ENCODE data around the gene PLEKHO2.
A peak's percentile ranks its signal among the peaks of the same experiment; 100 is the strongest.

PLEKHO2 gene

GRCh38 chr15:64833690-64834089, 8.0 kb upstream of the PLEKHO2 start:
- no peaks in the 10 kb centered on the region for H3K36me3 ChIP-seq (ENCODE audit: insufficient read depth, low read depth, low read length)
- H3K9ac ChIP-seq (ENCODE audit: low read depth, low read length): no peak overlapping the region
- no peak overlapping the region for H3K27ac ChIP-seq (ENCODE audit: low read length)
- H3K9me3 ChIP-seq (ENCODE audit: insufficient read depth, low read depth, low read length): no peaks in the 10 kb centered on the region
- peaks cover 4% of the 10 kb centered on the region; the same call in 1 of the 2 replicates for H3K4me1 ChIP-seq (ENCODE audit: insufficient read depth, low read length)
- no peak overlapping the region for H3K4me3 ChIP-seq (ENCODE audit: low read length)
- H3K27me3 ChIP-seq (ENCODE audit: insufficient read depth, low read length): no peaks in the 10 kb centered on the region

GRCh38 chr15:64836023-64836536, 5.6 kb upstream of the PLEKHO2 start:
- H3K4me3 ChIP-seq (ENCODE audit: low read length): peak overlapping the region; percentile 28; the same call in 1 of the 2 replicates

DNA sequence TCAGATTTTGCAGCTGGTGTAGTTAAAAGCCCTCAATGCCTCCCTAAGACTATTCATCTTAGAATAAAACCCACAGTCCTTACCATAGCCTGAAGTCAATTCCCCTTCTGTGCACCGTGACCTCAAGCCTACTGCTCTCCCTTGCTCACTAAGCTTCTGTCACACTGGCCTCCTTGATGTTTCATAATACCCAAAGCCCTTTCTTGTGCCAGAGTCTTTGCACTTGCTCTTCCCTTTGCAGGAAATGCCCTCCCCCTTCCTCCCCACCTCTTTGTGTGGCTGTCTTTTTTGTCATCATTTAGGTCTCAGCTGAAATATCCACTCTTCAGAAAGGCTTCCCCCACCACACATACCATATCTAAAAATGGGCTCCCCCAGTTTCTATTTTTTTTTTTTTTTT, 4.2 kb upstream of the PLEKHO2 start:
- H3K27me3 ChIP-seq (ENCODE audit: insufficient read depth, low read length): no peaks in the 10 kb centered on the region
- H3K9me3 ChIP-seq (ENCODE audit: insufficient read depth, low read depth, low read length): no peaks in the 10 kb centered on the region
- H3K9ac ChIP-seq (ENCODE audit: low read depth, low read length): no peak overlapping the region
- H3K4me1 ChIP-seq (ENCODE audit: insufficient read depth, low read length): peaks cover 11% of the 10 kb centered on the region; the same call in 1 of the 2 replicates
- H3K36me3 ChIP-seq (ENCODE audit: insufficient read depth, low read depth, low read length): no peaks in the 10 kb centered on the region
- H3K4me3 ChIP-seq (ENCODE audit: low read length): no peak overlapping the region
- H3K27ac ChIP-seq (ENCODE audit: low read length): no peak overlapping the region

More at GRCh38 chr15:64836023-64836536, 5.6 kb upstream of the PLEKHO2 start:
- H3K27ac ChIP-seq (ENCODE audit: low read length): no peak overlapping the region
- H3K36me3 ChIP-seq (ENCODE audit: insufficient read depth, low read depth, low read length): no peaks in the 10 kb centered on the region
- H3K9ac ChIP-seq (ENCODE audit: low read depth, low read length): no peak overlapping the region; the same call in 1 of the 2 replicates
- H3K27me3 ChIP-seq (ENCODE audit: insufficient read depth, low read length): no peaks in the 10 kb centered on the region
- H3K4me1 ChIP-seq (ENCODE audit: insufficient read depth, low read length): peaks cover 10% of the 10 kb centered on the region; the same call in 1 of the 2 replicates
- H3K9me3 ChIP-seq (ENCODE audit: insufficient read depth, low read depth, low read length): no peaks in the 10 kb centered on the region

DNA sequence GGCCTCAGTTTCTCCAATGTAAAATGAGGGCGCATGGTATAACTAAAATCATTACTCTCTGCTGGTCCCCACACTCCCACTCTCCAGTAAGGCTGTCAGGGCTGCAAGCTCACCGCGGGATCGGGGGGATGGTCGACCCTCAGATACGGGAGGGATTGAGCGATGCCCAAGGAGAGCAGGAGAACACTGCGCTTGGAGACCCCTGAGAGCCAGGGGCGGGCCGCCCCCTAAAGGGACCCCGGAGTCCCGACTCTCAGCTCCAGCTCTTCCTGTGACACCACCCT, 713 bp upstream of the PLEKHO2 start:
- peaks cover 22% of the 10 kb centered on the region; the same call in 1 of the 2 replicates for H3K4me1 ChIP-seq (ENCODE audit: insufficient read depth, low read length)
- peak overlapping the region; percentile 62 for H3K27ac ChIP-seq (ENCODE audit: low read length)

DNA sequence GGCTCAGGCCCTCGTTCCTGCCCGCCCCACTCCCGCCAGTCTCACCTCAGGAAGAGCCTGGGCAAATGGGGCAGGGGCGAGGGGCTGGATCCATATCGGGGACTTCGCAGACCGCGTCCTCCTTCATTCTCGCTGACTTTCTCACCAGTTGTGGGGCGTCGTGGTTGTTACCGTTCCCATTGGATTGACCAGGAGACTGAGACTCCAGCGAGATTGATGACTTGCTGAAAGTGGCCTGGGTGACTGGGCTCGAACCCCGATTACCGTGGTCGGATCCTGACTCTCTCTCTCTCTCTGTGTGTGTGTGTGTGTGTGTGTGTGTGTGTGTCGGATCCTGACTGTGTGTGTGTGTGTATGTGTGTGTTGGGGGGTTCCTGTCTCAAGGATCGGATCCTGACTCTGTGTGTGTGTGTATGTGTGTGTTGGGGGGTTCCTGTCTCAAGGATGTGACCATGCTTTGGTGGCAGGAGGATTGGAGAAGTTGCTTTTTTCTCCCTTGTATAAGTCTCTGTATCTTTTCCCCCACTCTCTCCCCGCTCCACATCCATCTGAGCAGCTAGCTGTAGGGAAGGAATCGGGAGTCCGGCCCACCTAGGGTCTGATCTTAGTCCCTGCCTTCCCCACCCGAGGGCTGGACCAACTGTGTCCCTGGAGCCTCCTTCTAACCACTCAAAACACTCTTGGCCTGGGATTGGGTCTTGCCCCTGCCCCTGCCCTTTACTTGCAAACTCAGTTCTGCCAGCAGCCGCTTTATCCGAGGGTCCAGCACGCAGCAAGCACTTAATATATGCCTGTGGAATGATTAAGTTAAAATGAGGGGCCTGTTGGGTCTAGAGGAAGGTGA, 603 bp downstream of the PLEKHO2 start:
- H3K27me3 ChIP-seq (ENCODE audit: insufficient read depth, low read length): no peaks in the 10 kb centered on the region
- peak overlapping the region; percentile 93; the same call in 1 of the 2 replicates for H3K9ac ChIP-seq (ENCODE audit: low read depth, low read length)
- peak overlapping the region; percentile 97 for H3K4me3 ChIP-seq (ENCODE audit: low read length)
- no peaks in the 10 kb centered on the region for H3K36me3 ChIP-seq (ENCODE audit: insufficient read depth, low read depth, low read length)
- peaks cover 23% of the 10 kb centered on the region; the same call in 1 of the 2 replicates for H3K4me1 ChIP-seq (ENCODE audit: insufficient read depth, low read length)
- H3K27ac ChIP-seq (ENCODE audit: low read length): no peak overlapping the region
- no peaks in the 10 kb centered on the region for H3K9me3 ChIP-seq (ENCODE audit: insufficient read depth, low read depth, low read length)

More for the DNA sequence above, 713 bp upstream of the PLEKHO2 start:
- Histone ChIP-seq H3K4me3 (ENCODE audit: low read length) (peak overlapping the region; percentile 83), H3K9me3 (ENCODE audit: insufficient read depth, low read depth, low read length) (no peaks in the 10 kb centered on the region), H3K9ac (ENCODE audit: low read depth, low read length) (peak overlapping the region; percentile 82; the same call in 1 of the 2 replicates), H3K27me3 (ENCODE audit: insufficient read depth, low read length) (no peaks in the 10 kb centered on the region), H3K36me3 (ENCODE audit: insufficient read depth, low read depth, low read length) (no peaks in the 10 kb centered on the region)

DNA sequence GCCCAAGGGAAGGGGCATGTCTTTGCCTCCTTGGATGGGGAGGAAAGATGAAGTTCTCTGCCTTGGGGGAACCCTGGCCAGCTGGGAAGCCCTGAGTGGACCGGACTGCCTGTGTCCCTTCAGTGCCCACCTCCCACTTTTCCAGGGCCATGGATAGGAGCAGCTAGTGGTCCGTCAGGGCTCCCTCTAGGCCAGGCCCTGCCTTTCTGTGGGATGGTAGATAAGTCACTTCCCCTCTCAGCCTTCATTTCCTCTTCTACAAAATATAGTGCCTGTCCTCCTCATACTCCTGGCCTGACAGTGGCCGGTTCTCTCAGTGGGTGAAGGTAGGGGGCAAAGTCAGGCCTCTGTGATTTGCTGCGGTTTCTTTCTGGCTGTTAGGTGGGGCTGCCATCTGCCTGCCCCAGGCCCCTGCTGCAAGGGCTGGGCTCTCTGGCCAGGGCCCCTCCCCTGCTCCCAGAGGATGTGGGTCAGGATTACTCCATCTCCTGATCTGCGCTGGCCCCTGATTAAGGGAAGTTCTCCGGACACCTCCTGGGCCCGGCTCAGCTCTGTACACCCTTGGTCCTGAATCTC, 1.4 kb downstream of the PLEKHO2 start:
- H3K9me3 ChIP-seq (ENCODE audit: insufficient read depth, low read depth, low read length): no peaks in the 10 kb centered on the region
- no peaks in the 10 kb centered on the region; the same call in 1 of the 2 replicates for H3K36me3 ChIP-seq (ENCODE audit: insufficient read depth, low read depth, low read length)
- H3K4me1 ChIP-seq (ENCODE audit: insufficient read depth, low read length): peaks cover 23% of the 10 kb centered on the region; the same call in 1 of the 2 replicates
- peak overlapping the region; percentile 93; the same call in 1 of the 2 replicates for H3K9ac ChIP-seq (ENCODE audit: low read depth, low read length)
- H3K27ac ChIP-seq (ENCODE audit: low read length): no peak overlapping the region
- no peaks in the 10 kb centered on the region for H3K27me3 ChIP-seq (ENCODE audit: insufficient read depth, low read length)
- peak overlapping the region; percentile 97 for H3K4me3 ChIP-seq (ENCODE audit: low read length)

- no peak overlapping the region for H3K27ac ChIP-seq (ENCODE audit: low read length)
- H3K4me3 ChIP-seq (ENCODE audit: low read length): no peak overlapping the region
- no peak overlapping the region for H3K9ac ChIP-seq (ENCODE audit: low read depth, low read length)
- no peaks in the 10 kb centered on the region for H3K27me3 ChIP-seq (ENCODE audit: insufficient read depth, low read length)
- H3K4me1 ChIP-seq (ENCODE audit: insufficient read depth, low read length): peaks cover 23% of the 10 kb centered on the region; the same call in 1 of the 2 replicates
- H3K36me3 ChIP-seq (ENCODE audit: insufficient read depth, low read depth, low read length): peaks cover 8% of the 10 kb centered on the region
- no peaks in the 10 kb centered on the region for H3K9me3 ChIP-seq (ENCODE audit: insufficient read depth, low read depth, low read length)
Measured at GRCh38 chr15:64843991-64844390, 2.3 kb downstream of the PLEKHO2 start.

DNA sequence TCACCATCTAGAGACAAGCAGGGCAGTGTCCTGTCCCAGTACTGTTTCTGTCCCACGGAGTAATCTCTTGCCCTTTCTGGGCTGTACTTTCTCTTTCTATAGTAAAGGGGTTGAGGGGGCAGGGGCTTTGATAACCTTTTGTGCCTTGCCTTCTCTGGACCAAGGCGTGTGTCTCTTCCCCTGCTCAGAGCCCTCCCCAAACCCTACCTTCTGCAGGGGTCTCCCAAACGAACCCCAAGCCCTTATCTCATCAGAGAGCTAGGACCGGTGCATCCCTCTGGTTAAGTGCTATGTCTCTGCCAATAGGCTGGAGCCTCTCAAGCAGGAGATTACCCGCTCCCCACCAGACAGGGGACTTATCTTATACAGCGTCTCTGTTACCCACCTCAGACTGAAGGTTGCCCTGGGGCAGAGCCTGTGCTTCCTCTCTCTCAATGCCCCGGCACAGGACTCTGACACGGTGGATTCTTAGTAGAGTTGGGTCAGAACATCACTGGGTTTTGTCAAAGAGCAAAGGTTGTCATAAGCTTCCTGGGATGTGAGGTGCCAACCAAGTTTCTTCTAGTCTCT, 2.9 kb downstream of the PLEKHO2 start:
- no peak overlapping the region for H3K27ac ChIP-seq (ENCODE audit: low read length)
- H3K9me3 ChIP-seq (ENCODE audit: insufficient read depth, low read depth, low read length): no peaks in the 10 kb centered on the region
- H3K9ac ChIP-seq (ENCODE audit: low read depth, low read length): 0 out of 2 replicates have a peak overlapping the region, but pooled peaks have one; percentile 25
- H3K4me3 ChIP-seq (ENCODE audit: low read length): no peak overlapping the region
- no peaks in the 10 kb centered on the region for H3K27me3 ChIP-seq (ENCODE audit: insufficient read depth, low read length)
- peaks cover 23% of the 10 kb centered on the region; the same call in 1 of the 2 replicates for H3K4me1 ChIP-seq (ENCODE audit: insufficient read depth, low read length)
- H3K36me3 ChIP-seq (ENCODE audit: insufficient read depth, low read depth, low read length): peaks cover 13% of the 10 kb centered on the region

DNA sequence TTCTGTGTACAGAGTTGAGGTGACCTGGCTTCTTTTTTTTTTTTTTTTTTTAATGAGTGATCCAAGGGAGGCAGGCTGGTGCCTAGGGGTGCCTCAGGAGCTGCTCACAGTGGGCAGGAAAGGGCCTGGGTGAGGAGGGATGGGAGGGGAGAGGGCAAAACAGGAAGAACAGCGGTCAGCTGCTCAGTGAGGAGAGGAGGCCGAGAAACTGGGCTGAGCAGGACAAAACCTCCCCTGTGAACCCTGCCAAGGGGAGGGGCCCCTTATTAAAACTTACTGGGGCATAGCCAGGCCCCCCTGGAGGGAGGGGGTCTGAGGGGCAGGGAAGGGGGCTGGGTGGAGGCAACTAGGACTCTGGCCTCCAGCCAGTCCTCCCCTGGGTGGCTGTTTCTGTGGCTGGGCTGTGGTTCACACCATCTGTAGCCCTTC, 3.5 kb downstream of the PLEKHO2 start:
- Histone ChIP-seq H3K27me3 (ENCODE audit: insufficient read depth, low read length) (no peaks in the 10 kb centered on the region), H3K9me3 (ENCODE audit: insufficient read depth, low read depth, low read length) (no peaks in the 10 kb centered on the region), H3K36me3 (ENCODE audit: insufficient read depth, low read depth, low read length) (peaks cover 18% of the 10 kb centered on the region), H3K9ac (ENCODE audit: low read depth, low read length) (0 out of 2 replicates have a peak overlapping the region, but pooled peaks have one; percentile 25), H3K4me3 (ENCODE audit: low read length) (no peak overlapping the region), H3K4me1 (ENCODE audit: insufficient read depth, low read length) (peaks cover 23% of the 10 kb centered on the region; the same call in 1 of the 2 replicates), H3K27ac (ENCODE audit: low read length) (no peak overlapping the region)

DNA sequence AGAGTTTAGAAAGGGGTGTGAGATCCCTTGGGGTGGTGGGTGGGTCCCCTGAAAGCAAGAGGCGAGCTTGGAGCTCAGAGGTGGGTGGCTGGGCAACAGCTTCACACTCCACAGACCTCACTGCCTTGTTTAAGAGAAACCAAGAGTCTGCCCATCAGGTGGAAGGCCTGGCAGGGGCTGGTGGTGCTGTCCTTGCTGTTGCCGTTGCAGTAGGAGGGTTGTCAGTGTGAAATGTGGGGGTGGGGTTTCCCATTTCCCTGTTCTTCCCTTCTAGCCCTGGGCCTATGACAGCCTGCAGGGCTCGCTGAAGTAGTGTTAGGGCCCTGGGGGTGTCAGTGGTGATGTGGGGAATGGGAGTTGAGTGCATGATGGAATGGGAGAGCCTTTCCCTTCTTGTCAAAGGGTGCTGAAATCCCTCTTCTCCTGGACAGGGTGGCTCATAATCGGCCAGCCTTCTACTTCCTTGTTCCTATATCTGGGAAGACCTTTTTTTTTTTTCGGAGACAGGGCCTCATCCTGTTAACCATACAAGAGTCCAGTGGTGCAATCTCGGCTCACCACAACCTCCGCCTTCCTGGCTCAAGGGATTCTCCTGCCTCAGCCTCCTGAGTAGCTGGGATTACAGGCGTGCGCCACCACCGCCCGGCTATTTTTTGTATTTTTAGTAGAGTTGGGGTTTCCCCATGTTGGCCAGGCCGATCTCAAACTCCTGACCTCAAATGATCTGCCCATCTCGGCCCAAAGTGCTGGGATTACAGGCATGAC, 4.3 kb downstream of the PLEKHO2 start:
- H3K36me3 ChIP-seq (ENCODE audit: insufficient read depth, low read depth, low read length): peaks cover 27% of the 10 kb centered on the region
- no peak overlapping the region for H3K9ac ChIP-seq (ENCODE audit: low read depth, low read length)
- peaks cover 23% of the 10 kb centered on the region for H3K4me1 ChIP-seq (ENCODE audit: insufficient read depth, low read length)
- H3K27me3 ChIP-seq (ENCODE audit: insufficient read depth, low read length): no peaks in the 10 kb centered on the region
- H3K9me3 ChIP-seq (ENCODE audit: insufficient read depth, low read depth, low read length): no peaks in the 10 kb centered on the region
- H3K27ac ChIP-seq (ENCODE audit: low read length): no peak overlapping the region
- no peak overlapping the region for H3K4me3 ChIP-seq (ENCODE audit: low read length)

DNA sequence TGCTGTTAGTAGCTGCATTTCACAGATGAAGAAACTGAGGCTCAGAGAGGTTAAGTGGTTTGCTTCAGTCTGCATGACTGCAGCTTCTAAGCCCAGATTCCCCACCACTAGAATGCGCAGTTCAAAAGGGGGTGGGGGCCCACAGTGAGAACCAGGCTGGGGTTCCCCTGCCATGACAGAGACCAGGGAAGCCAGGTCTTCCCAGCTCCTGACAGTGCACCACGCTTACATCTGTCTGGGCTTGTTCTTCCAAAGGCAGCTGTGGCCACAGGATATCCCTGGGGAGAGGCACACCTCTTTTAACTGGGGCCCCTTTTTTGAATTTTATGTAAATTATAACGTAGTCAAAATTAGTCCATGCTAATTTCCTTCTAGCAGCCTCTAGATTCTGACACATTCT, 5.3 kb downstream of the PLEKHO2 start:
- Histone ChIP-seq H3K36me3 (ENCODE audit: insufficient read depth, low read depth, low read length) (peaks cover 29% of the 10 kb centered on the region), H3K9ac (ENCODE audit: low read depth, low read length) (no peak overlapping the region), H3K4me3 (ENCODE audit: low read length) (no peak overlapping the region), H3K9me3 (ENCODE audit: insufficient read depth, low read depth, low read length) (no peaks in the 10 kb centered on the region), H3K4me1 (ENCODE audit: insufficient read depth, low read length) (peaks cover 33% of the 10 kb centered on the region), H3K27me3 (ENCODE audit: insufficient read depth, low read length) (no peaks in the 10 kb centered on the region), H3K27ac (ENCODE audit: low read length) (no peak overlapping the region)

All from iPS-20b (cell line).